Esophagus squamous epithelium (tissue), 5 donors: Measurements from ENCODE around the gene BCL2L1. TPM values are rescaled to one million over a fixed set of nuclear protein-coding genes. Genes with fewer than 3 reads are reported as not detected.

Experiments
- DNase-seq: peaks from one replicate; lab custom pipeline; 2025; lab: John Stamatoyannopoulos, UW
- H3K27ac ChIP-seq, 4 donors: fragments of 200-600 bp; sonication (generic); one replicate each; pipeline ENCODE4 v1.5.1; 2016 to 2019; ENCODE audit warnings: mild to moderate bottlenecking in 1 of 4
- H3K27me3 ChIP-seq, 4 donors: fragments of 200-600 bp; sonication (generic); 1 replicate in 3 of 4; 2 replicates in 1 of 4; pipeline versions ENCODE4 v1.5.1 to v1.6.0; 2017 to 2021; ENCODE audit warnings: antibody characterized with exemption in 1 of 4
- H3K36me3 ChIP-seq, 3 donors: fragments of 200-600 bp; sonication (generic); one replicate each; pipeline ENCODE4 v1.5.1; 2016 to 2019
- H3K4me1 ChIP-seq, 3 donors: fragments of 200-600 bp; sonication (generic); one replicate each; pipeline ENCODE4 v1.5.1; 2017 to 2019
- H3K4me3 ChIP-seq, 4 donors: fragments of 200-600 bp; sonication (generic); 1 replicate in 3 of 4; 2 replicates in 1 of 4; pipeline ENCODE4 v1.5.1; 2016 to 2019; ENCODE audit warnings: mild to moderate bottlenecking in 2 of 4, moderate library complexity in 1 of 4
- H3K9me3 ChIP-seq, 3 donors: fragments of 200-600 bp; sonication (generic); one replicate each; pipeline ENCODE4 v1.5.1; 2016 to 2019
- POLR2A ChIP-seq, 4 donors: fragments of 450-650 bp; IDR thresholded peaks; one replicate each; pipeline ENCODE4 v1.6.1; 2017; ENCODE audit warnings: antibody characterized with exemption in 4 of 4, mild to moderate bottlenecking in 4 of 4, moderate library complexity in 3 of 4
- WGBS, 2 donors: methylation state at CpG; one replicate each; pipeline ENCODE4 v1.1.5; 2018; 5-methylcytosine and 5-hydroxymethylcytosine counted together
- intact Hi-C: fragments of 100-400 bp; cut with DNase I; formaldehyde crosslinking; loops from one replicate; pipeline ENCODE4 v1.15.0; 2022
- total RNA-seq, 4 donors: library from RNA; depleted of rRNA; stranded (reverse); fragments of >200 nt; gene quantifications; one replicate each; pipeline ENCODE4 v1.1.0, GENCODE V29; 2016
- TF ChIP-seq, protein P1 (sequence below), 6 experiments: fragments of 450-650 bp in 4 of 6; fragments of 200-600 bp in 2 of 6; sonication (generic) in 2 of 6; IDR thresholded peaks; one replicate each; pipeline ENCODE4 v1.5.1; 2016 to 2019; ENCODE audit warnings: antibody characterized with exemption in 6 of 6, mild to moderate bottlenecking in 4 of 6, moderate library complexity in 4 of 6
- donor health status: DM: yes; HTN: yes; CAD: no.

The BCL2L1 gene
- total RNA-seq, 4 donors from 2014 or later, result 65.4 to 105 (median 90.1) TPM

- Histone ChIP-seq H3K27me3 (no peaks in the 10 kb centered on the region), H3K9me3 (no peaks in the 10 kb centered on the region), H3K4me1 (peaks cover 43 to 86% (median 69%) of the 10 kb centered on the region in 3 donors), H3K36me3 (peaks cover 0 to 30% (median 10%) of the 10 kb centered on the region in 3 donors), H3K4me3 (no peak overlapping the region), H3K27ac (peak overlapping the region in 2 of 4 donors; percentile 78 to 79)
- WGBS, 2 donors, result 94 to 100% methylated on average over 3 to 4 of the region's 5 CpGs
- no peak for DNase-seq
- TF ChIP-seq, protein P1, sequence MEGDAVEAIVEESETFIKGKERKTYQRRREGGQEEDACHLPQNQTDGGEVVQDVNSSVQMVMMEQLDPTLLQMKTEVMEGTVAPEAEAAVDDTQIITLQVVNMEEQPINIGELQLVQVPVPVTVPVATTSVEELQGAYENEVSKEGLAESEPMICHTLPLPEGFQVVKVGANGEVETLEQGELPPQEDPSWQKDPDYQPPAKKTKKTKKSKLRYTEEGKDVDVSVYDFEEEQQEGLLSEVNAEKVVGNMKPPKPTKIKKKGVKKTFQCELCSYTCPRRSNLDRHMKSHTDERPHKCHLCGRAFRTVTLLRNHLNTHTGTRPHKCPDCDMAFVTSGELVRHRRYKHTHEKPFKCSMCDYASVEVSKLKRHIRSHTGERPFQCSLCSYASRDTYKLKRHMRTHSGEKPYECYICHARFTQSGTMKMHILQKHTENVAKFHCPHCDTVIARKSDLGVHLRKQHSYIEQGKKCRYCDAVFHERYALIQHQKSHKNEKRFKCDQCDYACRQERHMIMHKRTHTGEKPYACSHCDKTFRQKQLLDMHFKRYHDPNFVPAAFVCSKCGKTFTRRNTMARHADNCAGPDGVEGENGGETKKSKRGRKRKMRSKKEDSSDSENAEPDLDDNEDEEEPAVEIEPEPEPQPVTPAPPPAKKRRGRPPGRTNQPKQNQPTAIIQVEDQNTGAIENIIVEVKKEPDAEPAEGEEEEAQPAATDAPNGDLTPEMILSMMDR (IDR thresholded peaks at IDR 0.05), result no peak
- no peak for TF ChIP-seq POLR2A (IDR thresholded peaks at IDR 0.05)
- intact Hi-C loops, result no loop called here
Observed at GRCh38 chr20:31707258-31707615, 15.4 kb downstream of the BCL2L1 start.

DNA sequence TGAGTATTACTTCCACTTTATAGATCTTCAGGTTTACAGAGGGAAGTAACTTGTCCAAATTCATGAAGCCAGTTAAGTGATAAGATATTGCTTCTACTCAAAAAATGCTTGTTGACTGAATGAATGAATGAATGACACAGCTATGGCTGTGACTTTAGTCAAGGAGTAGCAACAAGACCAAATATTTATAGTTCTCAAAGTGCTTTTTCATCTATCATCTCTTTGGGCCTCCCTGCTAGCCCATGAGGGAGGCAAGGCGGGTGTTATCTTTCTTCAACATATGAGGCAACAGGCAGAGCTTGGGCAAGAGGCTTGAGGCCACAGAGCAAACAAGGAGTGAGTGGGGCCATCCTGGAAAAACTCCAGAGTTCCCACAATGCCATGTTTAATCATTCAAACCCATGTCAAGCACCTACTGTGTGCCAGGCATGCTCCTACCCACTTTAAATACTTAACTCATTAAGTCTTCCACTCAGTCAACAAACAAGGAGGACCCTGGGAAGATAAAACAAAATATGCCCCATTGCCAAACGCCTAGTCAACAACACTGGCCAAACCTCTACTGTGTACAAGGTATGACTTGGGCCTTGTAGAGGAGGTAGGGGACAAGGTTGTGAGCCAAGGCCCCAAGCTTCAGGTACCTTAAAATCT lies 15.9 kb downstream of the BCL2L1 start:
- intact Hi-C loops, result no loop called here
- 72 to 93% methylated on average over 2 of the region's 2 CpGs for WGBS, 2 donors
- no peaks in the 10 kb centered on the region for H3K27me3 ChIP-seq
- H3K36me3 ChIP-seq, result peaks cover 0 to 30% (median 10%) of the 10 kb centered on the region in 3 donors
- H3K27ac ChIP-seq, result peak overlapping the region; percentile 78 to 87 (median 80)
- DNase-seq, result no peak
- no peaks in the 10 kb centered on the region for H3K9me3 ChIP-seq
- peaks cover 39 to 81% (median 68%) of the 10 kb centered on the region in 3 donors for H3K4me1 ChIP-seq
- no peak overlapping the region for H3K4me3 ChIP-seq
- TF ChIP-seq, protein P1 (IDR thresholded peaks at IDR 0.05), result no peak
- no peak for TF ChIP-seq POLR2A (IDR thresholded peaks at IDR 0.05)

DNA sequence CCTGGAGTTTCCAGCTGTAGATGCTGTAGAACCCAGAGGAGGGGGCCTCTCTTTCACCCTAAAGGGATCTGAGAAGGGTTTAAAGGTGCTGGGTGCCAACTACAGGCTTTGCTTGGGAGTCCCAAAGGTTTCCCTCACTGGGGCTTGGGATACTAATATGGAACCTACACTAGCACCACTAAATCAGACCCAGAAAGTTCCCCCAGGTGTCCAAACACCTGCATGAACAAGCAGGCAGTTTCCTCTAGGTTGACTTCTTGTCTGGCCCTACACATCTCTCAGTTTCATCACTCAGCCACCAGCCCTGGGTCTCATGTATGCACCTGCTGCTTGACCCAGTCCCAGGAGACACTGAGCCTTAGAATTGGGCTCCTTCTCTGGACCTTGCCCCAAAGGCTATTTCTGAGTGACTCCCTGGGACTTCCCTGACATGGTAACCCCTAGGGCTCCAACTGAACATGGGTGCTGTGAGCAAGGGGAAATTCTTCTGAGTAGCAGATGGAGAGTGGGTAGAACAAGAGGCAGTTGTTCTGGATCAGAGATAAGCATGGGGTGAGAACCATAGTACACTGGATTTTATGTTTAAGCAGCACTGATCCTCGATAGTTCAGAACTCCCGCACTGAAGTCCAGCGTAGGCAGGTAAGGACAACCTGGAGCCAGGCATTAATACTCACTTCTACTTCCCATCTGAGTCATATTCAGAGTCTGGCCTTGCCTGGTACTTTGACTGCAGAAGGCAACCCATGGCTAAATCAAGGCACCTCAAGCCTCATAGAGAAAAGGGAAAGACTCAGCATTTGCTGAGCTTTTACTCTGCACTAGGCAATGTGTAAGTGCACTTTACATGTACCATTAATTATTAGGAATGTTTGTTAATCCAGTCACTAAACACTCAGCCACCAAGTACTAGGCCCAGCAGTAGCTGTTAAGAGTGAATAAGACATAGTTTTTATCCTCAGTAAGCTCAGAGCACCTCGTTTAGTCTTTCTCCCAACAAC lies 16.8 kb downstream of the BCL2L1 start:
- no peak overlapping the region for H3K4me3 ChIP-seq
- TF ChIP-seq, protein P1 (IDR thresholded peaks at IDR 0.05), result no peak
- no peak for TF ChIP-seq POLR2A (IDR thresholded peaks at IDR 0.05)
- WGBS, 2 donors, result 52 to 71% methylated on average over 4 of the region's 4 CpGs
- H3K4me1 ChIP-seq, result peaks cover 31 to 76% (median 60%) of the 10 kb centered on the region in 3 donors
- peak overlapping the region; percentile 78 to 87 (median 80) for H3K27ac ChIP-seq
- H3K27me3 ChIP-seq, result no peaks in the 10 kb centered on the region
- H3K36me3 ChIP-seq, result peaks cover 0 to 30% (median 10%) of the 10 kb centered on the region in 3 donors
- H3K9me3 ChIP-seq, result no peaks in the 10 kb centered on the region
- DNase-seq, result no peak
- intact Hi-C loops, result no loop called here

DNA sequence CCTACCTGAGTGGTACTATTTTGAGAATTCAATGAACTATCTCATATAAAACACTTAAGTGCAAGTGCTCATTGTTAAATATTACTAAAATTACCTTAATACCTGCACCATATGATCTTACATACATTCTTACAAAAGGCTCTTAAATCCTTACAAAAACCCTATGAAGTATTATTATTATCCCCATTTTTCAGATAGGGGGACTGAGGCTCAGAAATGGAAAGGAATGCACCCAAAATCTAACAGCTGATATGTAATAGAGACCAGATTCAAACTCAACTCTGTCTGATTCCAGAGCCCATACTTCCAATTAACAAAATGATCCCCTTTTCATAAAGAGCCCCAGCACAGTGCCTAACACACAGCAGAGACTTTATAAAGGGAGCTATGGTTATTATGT lies 17.5 kb downstream of the BCL2L1 start:
- intact Hi-C loops, result no loop called here
- Histone ChIP-seq H3K4me3 (no peak overlapping the region), H3K9me3 (no peaks in the 10 kb centered on the region), H3K27ac (peak overlapping the region; percentile 78 to 87 (median 80)), H3K36me3 (peaks cover 0 to 30% (median 10%) of the 10 kb centered on the region in 3 donors), H3K27me3 (no peaks in the 10 kb centered on the region), H3K4me1 (peaks cover 29 to 76% (median 55%) of the 10 kb centered on the region in 3 donors)
- TF ChIP-seq POLR2A (IDR thresholded peaks at IDR 0.05), result no peak
- TF ChIP-seq, protein P1 (IDR thresholded peaks at IDR 0.05), result no peak
- DNase-seq, result no peak
